T-helper 1 cell treated with Interleukin-12 subunit alpha and Interleukin-12 subunit beta and Interleukin-4 antibody, amounts not matched to agents 30 ng/mL and 1 ng/mL, for 36 hours (primary cell): ENCODE data around the gene KCNN2. TPM values are rescaled to one million over a fixed set of nuclear protein-coding genes. Genes with fewer than 3 reads are reported as not detected.

Experiments used
- intact Hi-C: fragments of 100-400 bp; cut with micrococcal nuclease; formaldehyde crosslinking; loops from one replicate; pipeline ENCODE4 v1.15.1; 2024
- total RNA-seq: library from RNA; stranded (reverse); gene quantifications from 2 replicates; pipeline ENCODE4 v1.2.3, GENCODE V29; 2022

Gene KCNN2
- total RNA-seq, result not detected in 2 replicates

- intact Hi-C loops, result loop anchor here (10.0 kb wide), 1 partner anchor 307 kb away; no protein-coding TSS in a partner anchor
Measured at GRCh38 chr5:114361724-114362196, at the start of gene KCNN2. KCNN2 (plus strand) TSS chr5:114362070; CDS start chr5:114362140, 70 bp downstream.

DNA sequence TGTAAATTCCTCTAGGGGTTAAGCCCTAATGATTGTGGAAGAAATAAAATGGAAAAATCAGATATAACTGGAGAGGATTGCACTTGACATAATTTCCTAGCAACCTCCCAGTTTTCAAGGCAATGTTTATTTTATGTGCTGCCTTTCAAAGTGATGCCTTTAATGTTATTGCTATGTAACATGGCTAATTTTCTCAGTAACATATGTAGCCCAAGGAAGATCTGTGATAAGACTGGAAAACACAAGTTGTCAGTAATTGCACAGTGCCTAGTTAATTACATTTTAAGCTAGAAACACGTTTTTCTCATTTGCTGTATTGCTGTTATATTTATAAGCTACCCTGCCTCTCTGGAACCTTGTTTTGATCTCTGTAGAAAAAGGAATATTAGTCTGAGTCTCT lies 49.2 kb upstream of the KCNN2 start:
- intact Hi-C loops, result no loop called here

DNA sequence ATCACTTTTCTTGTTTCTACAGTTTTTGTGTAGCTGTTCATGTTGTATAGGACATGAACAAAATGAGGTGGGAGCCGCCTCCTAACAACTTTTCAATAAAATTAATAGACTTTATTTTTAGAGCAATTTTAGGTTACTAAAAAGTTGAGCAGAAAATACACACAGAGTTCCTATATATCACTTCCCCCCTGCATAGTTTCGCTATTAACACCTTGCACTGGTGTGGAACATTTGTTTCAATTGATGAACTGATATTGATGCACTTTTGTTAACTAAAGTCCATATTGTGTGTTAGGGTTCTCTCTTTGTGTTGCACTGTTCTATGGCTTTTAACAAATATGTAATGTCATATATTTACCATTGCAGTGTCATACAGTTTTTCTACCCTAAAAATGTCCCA lies 47.8 kb upstream of the KCNN2 start:
- intact Hi-C loops, result no loop called here

DNA sequence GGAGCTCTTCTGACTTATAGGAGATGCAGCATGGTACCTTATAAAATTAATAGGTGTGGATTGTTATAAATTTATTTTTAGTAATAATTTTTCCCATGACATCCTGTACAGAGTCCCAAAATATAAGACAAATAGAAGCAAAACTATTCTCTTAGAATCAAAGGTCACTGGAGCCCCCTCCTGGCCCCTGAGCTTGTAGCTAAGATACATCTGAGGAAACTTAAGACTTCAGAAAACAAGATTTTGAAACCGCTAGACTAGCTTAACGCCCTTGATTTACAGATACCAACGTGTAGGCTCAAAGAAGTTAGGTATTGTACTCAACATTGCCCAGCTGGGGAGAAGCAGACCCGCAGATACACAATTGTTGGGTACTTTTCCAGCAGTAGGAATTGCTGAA lies 45.7 kb upstream of the KCNN2 start:
- intact Hi-C loops, result no loop called here

DNA sequence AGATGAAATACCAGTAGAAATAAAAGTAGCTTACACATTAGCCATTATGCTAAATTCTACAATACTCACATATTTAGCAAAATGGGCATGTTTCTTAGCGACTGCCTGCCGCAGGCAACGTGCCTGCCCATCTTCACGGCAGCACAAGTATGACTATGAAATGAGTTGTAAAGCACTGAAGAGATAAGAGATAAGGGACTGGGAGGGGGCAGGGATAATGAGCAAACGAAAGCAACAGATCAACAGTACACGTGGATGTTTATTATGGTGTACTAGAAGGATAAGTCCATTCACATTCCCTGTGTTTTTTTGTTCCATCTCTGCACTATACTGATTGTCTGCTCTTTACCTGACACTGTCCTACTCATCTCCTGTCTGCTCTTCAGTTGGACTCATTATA lies 44.1 kb upstream of the KCNN2 start:
- intact Hi-C loops, result no loop called here

- intact Hi-C loops, result no loop called here
Measured at GRCh38 chr5:114319236-114319635, 42.6 kb upstream of the KCNN2 start.

- intact Hi-C loops, result no loop called here
Measured at GRCh38 chr5:114319821-114320220, 42.0 kb upstream of the KCNN2 start.

GRCh38 chr5:114324282-114324681 lies 37.6 kb upstream of the KCNN2 start:
- intact Hi-C loops, result no loop called here

- intact Hi-C loops, result no loop called here
Measured at GRCh38 chr5:114325541-114325940, 36.3 kb upstream of the KCNN2 start.

DNA sequence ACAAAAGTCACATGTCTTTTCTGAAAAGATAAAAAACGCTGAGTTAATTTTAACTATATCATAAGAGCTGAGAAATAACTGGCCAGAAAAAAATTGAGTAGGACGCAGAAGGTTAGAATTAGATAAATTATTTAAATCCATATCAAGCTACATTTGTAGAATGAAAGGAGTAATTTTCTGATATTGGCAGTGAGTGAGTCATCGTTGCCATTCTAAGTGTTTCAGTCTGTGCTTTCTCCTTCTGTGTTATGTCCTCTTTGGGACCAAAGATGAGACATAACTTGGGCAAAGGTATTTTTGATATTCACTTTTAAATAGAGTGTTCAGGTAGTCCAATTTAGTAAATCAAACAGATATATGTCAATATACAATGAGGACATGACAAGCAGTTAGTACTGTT lies 34.4 kb upstream of the KCNN2 start:
- intact Hi-C loops, result no loop called here

DNA sequence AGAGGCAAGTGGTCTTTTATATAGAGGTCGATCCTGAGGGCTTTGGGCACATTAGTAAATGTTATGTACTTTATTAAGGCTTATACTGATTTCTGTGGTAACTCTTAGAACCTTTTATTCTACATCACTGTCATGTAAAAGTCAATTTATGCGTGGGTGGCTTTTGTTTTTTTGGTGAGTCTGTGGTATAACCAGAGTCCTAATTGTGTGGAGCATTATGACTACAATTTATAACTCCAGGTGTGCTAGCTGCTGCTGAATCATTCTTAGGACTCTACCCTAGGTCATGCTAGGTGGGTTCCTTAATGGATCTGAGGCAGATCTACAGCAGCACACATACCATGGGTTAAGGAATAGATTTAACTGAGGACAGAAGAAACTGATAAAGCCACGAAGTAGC lies 33.9 kb upstream of the KCNN2 start:
- intact Hi-C loops, result no loop called here

GRCh38 chr5:114330916-114331531 lies 30.8 kb upstream of the KCNN2 start:
- intact Hi-C loops, result no loop called here

DNA sequence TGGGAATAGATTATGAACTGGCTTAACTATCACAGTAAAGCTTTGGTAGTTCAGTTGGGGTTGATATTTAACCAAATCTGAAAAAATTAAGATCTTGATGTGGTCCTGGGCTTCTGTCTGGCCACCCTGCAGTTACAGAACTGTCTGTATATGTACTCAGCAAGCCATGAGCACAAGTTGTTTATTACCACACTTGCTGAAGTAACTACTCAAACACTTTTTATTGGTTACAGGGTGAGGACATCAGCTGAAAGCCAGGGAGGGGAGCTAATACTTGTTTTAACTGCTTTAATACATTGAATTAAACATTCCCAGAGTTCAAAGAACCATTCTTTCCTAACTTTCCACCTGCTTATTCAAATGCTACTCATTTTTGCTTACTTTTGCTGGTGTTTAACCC lies 29.4 kb upstream of the KCNN2 start:
- intact Hi-C loops, result no loop called here

DNA sequence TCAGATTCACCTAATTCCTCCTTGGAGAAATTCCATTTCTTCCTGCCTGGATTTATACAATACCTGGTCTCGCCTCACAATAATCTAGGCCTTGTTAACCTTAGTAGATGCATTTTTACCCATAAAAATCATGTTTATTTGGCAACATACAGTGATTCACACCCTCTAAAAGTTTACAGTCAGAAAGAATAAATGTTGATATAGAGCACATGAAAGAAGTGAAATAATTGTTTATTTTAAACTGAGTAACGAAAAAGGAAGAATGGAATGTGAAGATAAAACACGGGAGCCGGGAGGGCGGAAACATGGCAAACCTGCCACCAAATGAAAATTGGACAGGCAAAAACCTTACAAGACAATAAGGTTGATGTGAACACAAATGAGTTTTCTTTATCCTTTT lies 28.9 kb upstream of the KCNN2 start:
- intact Hi-C loops, result no loop called here

- intact Hi-C loops, result no loop called here
Measured at GRCh38 chr5:114335391-114335790, 26.5 kb upstream of the KCNN2 start.

DNA sequence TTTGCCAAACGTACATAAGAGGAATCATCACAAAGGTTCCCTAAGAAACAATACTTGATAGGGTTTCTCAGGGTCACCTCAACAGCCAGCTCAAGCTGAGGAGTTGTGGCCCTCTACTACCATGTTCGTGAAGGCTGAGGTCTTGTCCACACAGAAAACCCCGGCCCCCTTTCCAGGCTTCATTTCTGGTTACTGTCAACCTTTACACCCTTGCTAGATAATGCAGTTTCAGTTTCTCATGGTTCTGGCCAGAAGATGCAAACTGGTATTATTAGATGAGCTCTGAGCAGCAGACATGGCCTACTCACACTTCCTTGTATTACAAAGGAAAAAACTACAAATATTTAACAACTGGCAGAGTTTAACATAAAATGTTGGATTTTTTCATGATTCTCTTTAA lies 22.8 kb upstream of the KCNN2 start:
- intact Hi-C loops, result no loop called here

GRCh38 chr5:114346181-114346580 lies 15.7 kb upstream of the KCNN2 start:
- intact Hi-C loops, result no loop called here

DNA sequence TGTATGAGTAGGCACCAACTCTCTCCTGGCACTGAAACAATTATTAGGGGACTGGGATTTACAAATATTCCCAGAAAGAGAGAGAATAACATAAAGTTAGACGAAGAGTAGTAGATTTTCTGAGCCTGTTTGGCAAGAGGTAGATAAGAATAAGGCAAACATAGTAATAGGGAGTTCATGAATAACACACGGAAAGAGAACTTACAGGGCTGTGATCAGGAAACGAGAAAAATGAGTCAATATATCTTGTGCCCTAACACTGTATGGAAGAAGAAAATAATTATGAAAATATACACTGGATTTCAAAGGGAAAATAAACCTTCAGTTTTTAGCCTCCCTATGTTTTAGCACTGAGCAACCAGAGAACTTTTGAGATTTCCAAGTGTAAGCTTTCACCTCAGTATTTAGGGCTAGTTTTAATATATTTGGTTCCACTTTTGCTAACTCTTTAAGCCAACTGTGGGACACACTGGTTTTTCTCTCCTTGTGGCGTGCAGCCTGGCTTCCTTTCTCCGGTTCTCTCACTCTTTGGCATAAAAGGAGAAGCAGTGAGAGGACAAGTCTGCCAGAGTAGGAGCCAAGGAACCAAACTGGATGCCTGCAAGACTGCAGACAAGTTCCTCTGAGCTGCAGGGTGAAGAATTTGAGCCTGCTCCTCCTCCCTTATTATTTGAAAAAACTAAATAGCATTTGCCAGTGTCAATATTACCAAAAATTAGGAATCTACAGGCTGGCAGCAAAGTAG lies 6.6 kb upstream of the KCNN2 start:
- intact Hi-C loops, result no loop called here

- intact Hi-C loops, result no loop called here
Measured at GRCh38 chr5:114358329-114358728, 3.5 kb upstream of the KCNN2 start.

DNA sequence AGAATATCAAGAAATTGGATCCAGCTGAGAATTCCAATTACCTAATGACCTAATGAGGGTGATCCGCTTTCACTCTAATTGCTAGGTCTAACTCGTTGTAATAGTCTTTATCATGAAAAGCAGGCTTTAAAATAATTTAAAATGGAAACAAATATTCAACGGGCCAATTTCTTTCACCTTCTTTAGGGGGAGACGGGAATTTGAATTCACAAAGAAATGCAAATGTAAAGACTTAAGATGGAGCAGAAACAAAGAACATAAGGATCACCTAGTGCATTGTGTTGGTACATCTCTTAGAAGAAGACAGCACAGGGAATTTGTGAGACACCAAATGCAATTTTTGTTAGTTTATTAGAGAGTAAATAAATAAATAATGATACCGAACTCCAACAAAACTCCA lies 1.5 kb upstream of the KCNN2 start:
- intact Hi-C loops, result loop anchor here (10.0 kb wide), 1 partner anchor 306 kb away; no protein-coding TSS in a partner anchor

DNA sequence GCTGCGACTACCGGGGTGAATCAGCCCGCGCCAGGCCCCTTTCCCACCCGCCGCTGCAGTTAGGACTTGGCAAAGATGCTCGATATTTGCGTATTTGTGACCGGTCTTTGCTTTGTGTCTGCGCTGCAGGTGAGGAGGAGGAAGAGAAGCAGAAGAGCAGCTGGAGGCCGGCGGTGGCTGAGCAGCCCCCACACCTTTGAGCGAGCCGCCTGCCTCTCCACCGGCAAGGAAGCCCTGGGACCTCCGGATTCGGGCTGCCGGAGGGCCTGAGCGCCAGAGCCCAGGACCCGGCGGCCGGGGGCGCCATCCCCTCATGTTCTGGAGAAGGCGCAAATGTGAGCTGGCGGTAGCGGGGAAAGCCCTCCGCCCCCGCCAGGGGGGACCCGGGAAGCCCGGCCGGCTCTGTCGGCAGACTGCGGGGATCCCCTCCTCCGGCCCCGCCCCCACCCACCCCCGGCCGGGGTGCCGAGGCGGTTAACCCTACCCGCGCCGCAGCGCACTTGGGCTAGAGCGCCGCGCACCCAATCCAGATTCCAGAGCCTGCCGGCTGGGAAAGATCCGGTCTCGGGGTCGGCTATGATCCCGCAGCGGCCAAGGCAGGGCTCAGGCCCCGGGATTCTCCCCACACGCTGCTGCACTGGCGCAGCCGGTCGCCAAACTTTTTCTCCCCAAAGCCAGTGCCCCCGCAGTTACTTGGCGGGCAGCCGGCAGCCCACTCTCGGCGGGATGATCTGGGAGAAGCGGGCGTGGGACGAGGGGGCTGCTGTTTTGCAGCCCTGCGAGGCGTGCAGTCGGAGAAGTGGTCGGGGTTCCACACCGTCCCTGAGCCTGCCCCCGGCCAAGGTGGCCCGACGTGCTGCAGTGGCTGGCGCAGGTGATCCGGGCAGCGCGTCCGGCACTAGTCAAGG lies 800 bp upstream of the KCNN2 start:
- intact Hi-C loops, result loop anchor here (10.0 kb wide), 1 partner anchor 306 kb away; no protein-coding TSS in a partner anchor
